Stimulated activated CD8-positive, alpha-beta memory T cell treated with anti-CD3 and anti-CD28 coated beads, Interleukin-7, amount 100 ng/mL, for 48 hours (primary cell): ENCODE measurements around the gene PIWIL4.
"Not testable (repeated sequence)": the region's sequence is repeated elsewhere in the genome, so short reads cannot be mapped to it uniquely, and the experiment has no call there.

Experiments
- DNase-seq, 2 donors: peaks; one replicate each; pipeline ENCODE4 v3.0.0-alpha.2; 2020; ENCODE audit warnings: low read depth in 1 of 2; ENCODE audit errors: extremely low read depth in 1 of 2

PIWIL4 gene

GRCh38 chr11:94632356-94632755, 65.2 kb downstream of the PIWIL4 start:
- no peak for DNase-seq

DNA sequence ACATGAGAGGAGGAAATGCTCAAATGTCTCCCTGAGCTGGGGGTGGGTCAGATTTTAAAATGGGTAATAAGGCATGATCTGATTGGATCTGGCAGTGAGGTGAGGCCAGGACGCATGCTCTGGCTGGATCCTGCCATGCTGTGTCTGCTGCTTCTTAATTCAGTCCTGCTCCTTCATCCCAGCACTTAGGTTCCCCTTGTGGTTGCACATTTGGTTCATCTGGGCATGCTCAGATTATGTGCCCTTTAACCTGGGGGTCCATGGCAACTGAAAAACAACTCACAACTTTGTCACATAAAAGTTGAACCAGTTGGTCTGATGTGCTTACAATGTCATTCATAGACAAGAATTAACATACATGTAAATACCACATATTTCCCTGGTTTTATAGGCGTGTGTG, 67.9 kb downstream of the PIWIL4 start:
- DNase-seq = no peak

DNA sequence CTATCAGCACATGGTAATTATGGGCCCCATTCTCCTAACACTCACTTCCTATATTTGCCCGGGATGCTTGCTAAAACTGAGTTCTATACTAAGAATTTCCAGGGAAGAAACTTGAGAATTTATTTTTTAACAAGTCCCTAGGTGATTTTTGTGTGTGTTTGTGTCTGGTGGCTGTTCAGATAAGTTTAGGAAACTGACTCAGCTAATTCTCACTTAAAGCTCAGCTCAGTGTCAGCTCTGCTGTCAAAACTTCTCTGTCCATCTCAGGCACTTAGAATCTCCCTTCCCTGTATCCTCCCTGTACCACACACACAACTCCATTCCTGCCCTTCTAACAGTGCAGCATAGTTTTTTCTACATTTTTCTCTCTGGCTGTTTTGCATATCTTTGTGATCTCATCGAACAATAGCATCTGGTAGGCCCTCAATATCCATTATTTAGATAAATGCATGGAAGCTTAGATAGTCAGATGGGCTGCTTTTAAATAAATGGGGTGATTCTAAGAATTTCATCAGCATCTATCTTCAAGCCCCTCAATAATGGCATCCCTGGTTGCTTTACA, 69.3 kb downstream of the PIWIL4 start:
- DNase-seq = no peak

DNA sequence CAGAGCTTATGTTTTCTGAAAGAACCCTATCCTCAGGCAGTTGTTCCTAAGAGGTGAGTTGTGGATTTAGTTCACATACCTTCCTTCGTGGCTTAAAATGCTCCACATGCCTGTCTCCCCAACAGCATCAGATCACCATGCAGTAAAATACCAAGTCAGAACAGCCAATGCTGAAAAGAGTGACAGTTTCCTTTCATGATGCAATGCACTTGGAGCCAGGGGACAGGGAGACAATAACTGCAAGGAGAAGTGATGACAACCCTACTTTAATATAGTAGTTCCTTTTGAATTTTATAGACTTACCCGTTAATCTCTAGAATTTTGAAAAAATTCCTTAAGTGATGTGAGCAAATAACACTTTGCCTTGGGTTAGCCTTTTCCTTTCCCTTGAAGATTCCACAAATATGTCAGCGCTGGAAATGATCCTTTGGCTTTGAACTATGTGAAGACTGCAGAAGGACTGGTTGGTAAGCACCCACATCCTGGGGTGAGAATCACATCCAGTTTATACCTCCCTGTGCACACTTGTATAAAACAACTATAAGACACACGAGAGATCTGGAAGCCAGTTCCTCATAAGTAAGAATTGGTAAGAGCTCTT, 71.2 kb downstream of the PIWIL4 start:
- no peak for DNase-seq

DNA sequence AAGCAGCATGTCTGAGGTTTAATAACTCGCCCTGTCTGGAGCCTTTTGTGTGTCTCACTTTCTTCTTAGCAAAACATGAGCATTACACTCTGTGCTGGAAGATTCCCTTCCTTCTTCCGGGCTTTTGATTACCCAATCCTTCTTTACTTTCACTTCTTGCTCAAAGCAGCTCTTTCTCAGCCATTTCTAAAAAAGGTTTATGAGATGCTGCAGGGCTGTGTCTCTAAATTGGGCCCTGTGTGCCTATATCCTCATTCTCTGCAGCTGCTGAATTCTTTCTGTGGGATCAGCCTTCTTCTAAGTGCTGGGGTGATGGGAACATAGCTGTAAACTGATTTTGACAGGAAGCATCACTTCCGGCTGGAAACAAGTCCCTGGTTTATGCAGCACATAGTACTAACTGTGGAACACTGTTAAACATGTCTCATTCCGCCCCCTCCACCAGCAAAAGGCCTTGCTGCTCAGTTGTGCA, 71.8 kb downstream of the PIWIL4 start:
- DNase-seq = no peak

GRCh38 chr11:94639901-94640721, 72.9 kb downstream of the PIWIL4 start:
- DNase-seq = no peak

DNA sequence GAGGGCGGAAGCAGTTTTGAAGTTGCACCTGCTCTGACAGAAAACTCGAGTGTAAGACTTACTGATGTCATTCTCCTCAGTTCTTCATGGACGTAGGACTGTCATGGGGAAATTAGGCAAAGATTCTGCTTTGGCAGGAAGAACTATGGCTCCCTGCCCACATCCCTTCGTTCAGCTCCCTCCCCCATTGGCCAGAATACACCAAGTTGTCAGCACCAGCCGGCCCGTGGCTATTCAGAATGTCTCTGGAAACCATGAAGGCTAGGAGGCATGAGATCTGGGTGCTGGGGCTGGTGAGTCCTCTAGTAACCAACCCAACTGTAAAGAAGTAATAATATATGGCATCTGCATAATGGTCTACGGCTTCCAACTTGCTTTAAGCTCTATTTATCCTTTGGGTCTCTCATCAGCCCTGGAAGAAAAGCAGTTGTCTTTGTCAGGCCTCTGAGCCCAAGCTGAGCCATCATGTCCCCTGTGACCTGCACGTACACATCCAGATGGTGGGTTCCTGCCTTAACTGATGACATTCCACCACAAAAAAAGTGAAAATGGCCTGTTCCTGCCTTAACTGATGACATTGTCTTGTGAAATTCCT, 74.1 kb downstream of the PIWIL4 start:
- DNase-seq = no peak

- not testable (repeated sequence) for DNase-seq
Measured at GRCh38 chr11:94643186-94643585, 76.0 kb downstream of the PIWIL4 start.

DNA sequence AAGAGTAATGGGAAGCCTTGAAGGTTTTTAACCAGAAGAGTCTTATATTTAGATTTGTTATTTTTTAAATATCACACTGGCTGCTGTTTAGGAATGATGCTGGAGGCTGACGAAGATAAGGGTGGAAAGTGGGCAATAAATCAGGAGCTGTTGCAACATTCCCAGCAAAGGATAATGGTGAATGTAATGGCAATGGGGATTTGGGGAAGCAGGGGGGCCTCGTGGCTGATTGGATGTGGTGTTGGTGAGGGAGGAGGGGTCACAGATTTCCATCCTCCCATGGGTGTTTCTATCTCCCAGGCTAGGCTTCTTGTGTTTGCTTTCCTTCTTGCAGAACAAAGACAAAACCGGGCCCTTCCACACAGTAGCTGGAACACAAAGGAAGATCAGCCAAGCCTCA, 80.8 kb downstream of the PIWIL4 start:
- DNase-seq = no peak

- DNase-seq = no peak
Measured at GRCh38 chr11:94648789-94649188, 81.6 kb downstream of the PIWIL4 start.

GRCh38 chr11:94649254-94649653, 82.1 kb downstream of the PIWIL4 start:
- no peak for DNase-seq

- no peak for DNase-seq
Measured at GRCh38 chr11:94649964-94650623, 82.9 kb downstream of the PIWIL4 start.

DNA sequence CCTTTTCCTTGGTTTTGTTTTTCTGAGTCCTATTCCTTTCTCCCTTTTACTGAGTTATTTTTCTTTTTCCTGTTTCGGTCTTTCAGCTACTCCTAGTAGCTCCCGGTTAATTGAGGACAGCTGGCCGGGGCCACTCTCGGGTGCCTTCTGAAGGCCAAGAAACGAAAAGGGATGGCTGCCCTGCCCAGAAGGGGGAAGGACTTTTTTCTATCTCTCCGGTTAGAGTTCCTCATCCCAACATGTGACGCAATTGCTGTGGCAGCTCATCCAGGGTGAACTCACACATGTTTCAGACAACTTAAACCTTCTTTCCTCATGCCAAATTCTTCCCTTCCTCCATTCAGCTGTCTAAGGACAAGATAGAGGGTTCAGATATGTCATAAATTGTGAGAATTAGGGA, 83.6 kb downstream of the PIWIL4 start:
- DNase-seq = no peak

DNA sequence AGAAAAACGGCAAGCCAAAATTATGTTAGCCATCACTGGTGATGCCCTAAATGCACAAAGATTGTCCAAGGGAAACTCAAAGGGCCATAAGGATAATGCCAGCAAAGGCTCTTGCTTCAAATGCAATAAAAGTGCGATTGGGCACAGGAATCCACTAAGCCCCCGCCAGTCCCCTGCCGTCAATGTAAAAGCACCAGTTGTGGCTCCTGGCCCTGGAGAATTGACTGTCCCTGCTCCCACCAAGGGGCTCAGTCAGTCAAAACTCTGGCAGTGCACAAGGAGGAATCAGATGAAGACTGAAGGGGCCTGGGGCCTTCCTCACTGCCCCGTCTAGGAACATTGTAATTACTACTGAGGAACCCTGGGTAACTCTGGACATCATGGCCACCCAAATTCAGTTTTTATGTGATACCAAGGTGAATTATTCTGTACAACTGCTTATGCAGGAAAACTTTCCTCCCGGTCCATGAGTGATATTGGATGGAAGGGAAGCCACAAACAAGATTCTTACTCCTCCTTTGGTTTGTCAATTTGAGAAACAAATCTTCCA, 85.6 kb downstream of the PIWIL4 start:
- DNase-seq = no peak

DNA sequence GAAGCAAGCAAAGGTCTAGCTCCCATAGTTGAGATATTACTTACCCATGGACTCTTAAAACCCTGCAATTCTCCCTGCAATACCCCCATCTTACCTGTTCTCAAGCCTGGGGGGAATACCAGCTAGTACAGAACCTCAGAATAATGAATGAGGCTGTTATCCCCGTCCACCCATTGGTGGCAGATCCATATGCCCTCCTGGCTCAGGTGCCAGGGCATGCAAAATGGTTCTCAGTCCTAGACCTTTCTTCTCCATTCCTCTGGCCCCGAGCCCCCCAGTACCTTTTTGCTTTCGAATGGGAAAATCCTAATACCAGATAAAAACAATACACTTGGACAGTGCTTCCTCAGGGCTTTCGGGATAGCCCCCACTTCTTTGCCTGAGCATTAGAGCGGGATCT, 86.4 kb downstream of the PIWIL4 start:
- DNase-seq = no peak

GRCh38 chr11:94654201-94654600, 87.0 kb downstream of the PIWIL4 start:
- DNase-seq = no peak

DNA sequence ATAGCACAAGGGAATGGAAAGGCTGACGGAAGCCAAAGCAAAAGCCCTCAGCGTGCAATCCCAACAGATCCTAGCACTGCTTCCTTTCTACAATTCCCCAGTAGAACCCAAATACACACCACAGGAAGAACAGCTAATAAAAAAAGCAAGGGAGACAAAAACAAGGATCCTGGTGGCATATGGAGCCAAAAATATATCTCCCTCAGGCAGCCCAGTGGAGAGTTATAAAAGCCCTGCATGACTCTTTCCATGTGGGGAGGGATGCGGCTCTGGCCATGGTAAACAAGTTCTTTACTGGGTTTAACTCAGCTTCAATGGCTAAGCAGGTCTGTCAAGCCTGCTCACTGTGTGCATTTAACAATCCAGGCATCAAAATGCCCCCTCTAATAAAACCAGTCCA, 88.1 kb downstream of the PIWIL4 start:
- no peak for DNase-seq

GRCh38 chr11:94655956-94656355, 88.8 kb downstream of the PIWIL4 start:
- DNase-seq = no peak

DNA sequence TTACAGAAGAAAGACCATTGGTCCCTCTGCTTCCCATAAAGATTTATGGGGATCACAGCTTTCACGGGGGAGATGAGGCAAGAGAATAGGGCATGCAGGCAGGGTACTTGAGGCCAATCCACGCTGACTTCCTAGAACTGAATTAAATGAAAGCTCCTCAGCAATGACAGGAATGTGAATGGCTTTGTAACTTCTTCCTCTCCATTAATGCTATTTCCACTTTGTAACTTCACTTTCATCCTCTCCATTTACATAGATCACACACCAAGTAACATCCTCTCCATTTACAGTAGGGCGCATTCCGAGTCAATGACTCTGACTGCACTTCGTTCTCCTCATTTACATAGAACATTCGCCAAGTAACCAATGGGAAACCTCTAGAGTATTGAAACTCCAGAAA, 89.8 kb downstream of the PIWIL4 start:
- no peak for DNase-seq

DNA sequence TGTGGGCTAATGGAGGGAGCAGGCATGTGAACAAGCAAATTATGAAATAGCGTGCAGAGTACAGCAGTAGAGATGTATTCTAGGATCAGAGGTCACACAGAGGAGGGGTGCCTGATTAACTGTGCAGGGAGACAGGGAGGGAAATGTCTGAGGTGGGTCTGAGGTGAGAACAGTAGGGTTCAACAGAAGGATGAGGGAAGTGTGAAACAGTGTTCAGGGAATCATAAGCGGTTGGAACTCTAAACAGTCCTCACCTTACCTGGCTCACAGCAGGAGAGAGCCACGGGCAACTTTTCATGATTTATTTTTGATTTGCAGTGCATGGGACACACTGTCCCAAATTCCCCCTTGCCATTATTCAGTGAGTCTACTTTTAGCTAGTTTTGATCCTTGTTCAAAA, 90.5 kb downstream of the PIWIL4 start:
- DNase-seq = no peak

DNA sequence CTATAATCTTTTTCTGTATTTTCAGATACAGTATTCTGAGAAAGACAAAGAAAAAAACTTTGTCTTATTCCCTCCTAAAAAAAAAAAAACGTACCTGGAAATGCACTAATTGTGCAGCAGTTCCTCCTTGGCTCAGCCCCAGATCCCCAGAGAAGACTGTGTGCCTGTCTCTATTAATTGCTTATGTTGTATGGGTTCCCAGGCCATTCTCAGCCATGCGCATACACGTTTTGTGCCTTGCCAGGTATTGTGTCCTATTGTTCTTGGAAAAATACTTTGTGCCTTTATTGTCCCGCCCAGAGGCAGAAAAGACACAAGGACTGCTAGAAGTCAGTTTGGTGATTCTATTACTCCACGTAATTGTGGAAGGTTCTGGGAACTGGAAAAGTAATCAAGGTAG, 91.2 kb downstream of the PIWIL4 start:
- DNase-seq = no peak
